Stimulated activated CD4-positive, alpha-beta T cell treated with anti-CD3 and anti-CD28 coated beads, Interleukin-2, amount 100 ng/mL, for 48 hours (primary cell): ENCODE results near the gene OR7G3.

Experiments
- DNase-seq, 2 donors: peaks; one replicate each; pipeline ENCODE4 v3.0.0-alpha.2; 2020

Gene OR7G3

GRCh38 chr19:9086761-9087160 is 40.0 kb downstream of the OR7G3 start, which contains the start of gene OR1M1:
Gene OR1M1 (plus strand): TSS chr19:9087061. CDS start chr19:9093245, 6,184 bp downstream.
- DNase-seq, result no peak

- DNase-seq, result no peak
Observed at GRCh38 chr19:9078651-9079050, 48.1 kb downstream of the OR7G3 start.

- no peak for DNase-seq
Observed at GRCh38 chr19:9076901-9077300, 49.8 kb downstream of the OR7G3 start.
